Stomach (tissue), 4 donors: ENCODE data around the gene POMGNT2.

ENCODE experiments used
- EP300 ChIP-seq: sonication (generic); formaldehyde crosslinking; IDR thresholded peaks from one replicate; pipeline ENCODE4 v1.6.1; 2017; ENCODE audit warnings: antibody characterized with exemption
- POLR2A ChIP-seq, 4 donors: fragments of 450-650 bp; IDR thresholded peaks; one replicate each; pipeline ENCODE4 v1.6.1; 2016; ENCODE audit warnings: antibody characterized with exemption in 4 of 4, control low read depth in 2 of 4, mild to moderate bottlenecking in 1 of 4, moderate library complexity in 1 of 4
- POLR2AphosphoS5 ChIP-seq, 3 donors: sonication (generic); formaldehyde crosslinking; IDR thresholded peaks; one replicate each; pipeline ENCODE4 v1.6.1; 2016; ENCODE audit warnings: antibody characterized with exemption in 3 of 3
- TF ChIP-seq, protein P1 (sequence below), 7 experiments: fragments of 450-650 bp in 4 of 7; fragments of 200-600 bp in 3 of 7; sonication (generic) in 3 of 7; IDR thresholded peaks; one replicate each; pipeline ENCODE4 v1.5.1; 2016 to 2019; ENCODE audit warnings: antibody characterized with exemption in 7 of 7, control low read depth in 2 of 7, mild to moderate bottlenecking in 1 of 7

DNA sequence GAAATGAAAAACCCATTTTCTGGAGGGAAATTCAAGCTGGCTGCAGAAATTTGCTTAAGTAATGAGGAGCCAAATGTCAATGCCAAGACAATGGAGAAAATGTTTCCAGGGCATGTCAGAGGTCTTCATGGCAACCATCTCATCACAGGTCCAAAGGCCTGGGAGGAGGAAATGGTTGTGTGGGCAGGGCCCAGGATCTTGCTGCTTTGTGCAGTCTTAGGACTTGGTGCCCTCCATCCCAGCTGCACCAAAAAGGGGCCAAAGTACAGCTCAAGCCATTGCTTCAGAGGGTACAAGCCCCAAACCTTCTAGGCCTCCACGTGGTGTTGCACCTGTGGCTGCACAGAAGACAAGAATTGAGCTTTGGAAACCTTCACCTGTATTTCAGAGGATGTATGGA is 59.3 kb downstream of the POMGNT2 start:
- TF ChIP-seq, protein P1, sequence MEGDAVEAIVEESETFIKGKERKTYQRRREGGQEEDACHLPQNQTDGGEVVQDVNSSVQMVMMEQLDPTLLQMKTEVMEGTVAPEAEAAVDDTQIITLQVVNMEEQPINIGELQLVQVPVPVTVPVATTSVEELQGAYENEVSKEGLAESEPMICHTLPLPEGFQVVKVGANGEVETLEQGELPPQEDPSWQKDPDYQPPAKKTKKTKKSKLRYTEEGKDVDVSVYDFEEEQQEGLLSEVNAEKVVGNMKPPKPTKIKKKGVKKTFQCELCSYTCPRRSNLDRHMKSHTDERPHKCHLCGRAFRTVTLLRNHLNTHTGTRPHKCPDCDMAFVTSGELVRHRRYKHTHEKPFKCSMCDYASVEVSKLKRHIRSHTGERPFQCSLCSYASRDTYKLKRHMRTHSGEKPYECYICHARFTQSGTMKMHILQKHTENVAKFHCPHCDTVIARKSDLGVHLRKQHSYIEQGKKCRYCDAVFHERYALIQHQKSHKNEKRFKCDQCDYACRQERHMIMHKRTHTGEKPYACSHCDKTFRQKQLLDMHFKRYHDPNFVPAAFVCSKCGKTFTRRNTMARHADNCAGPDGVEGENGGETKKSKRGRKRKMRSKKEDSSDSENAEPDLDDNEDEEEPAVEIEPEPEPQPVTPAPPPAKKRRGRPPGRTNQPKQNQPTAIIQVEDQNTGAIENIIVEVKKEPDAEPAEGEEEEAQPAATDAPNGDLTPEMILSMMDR (IDR thresholded peaks at IDR 0.05): no peak
- TF ChIP-seq POLR2A (IDR thresholded peaks at IDR 0.05): no peak
- TF ChIP-seq POLR2AphosphoS5 (IDR thresholded peaks at IDR 0.05): no peak
- no peak for TF ChIP-seq EP300
